HG02981 (cell line): ENCODE data around the gene POP7.
"Not testable (repeated sequence)": the region's sequence is repeated elsewhere in the genome, so short reads cannot be mapped to it uniquely, and the experiment has no call there.

ENCODE experiments used
- ATAC-seq: cut with Tn5 transposase; IDR thresholded peaks from one replicate; pipeline ENCODE4 v1.9.1; 2021; ENCODE audit warnings: mild to moderate bottlenecking, moderate library complexity; ENCODE audit not compliant: unreplicated experiment

Gene POP7

DNA sequence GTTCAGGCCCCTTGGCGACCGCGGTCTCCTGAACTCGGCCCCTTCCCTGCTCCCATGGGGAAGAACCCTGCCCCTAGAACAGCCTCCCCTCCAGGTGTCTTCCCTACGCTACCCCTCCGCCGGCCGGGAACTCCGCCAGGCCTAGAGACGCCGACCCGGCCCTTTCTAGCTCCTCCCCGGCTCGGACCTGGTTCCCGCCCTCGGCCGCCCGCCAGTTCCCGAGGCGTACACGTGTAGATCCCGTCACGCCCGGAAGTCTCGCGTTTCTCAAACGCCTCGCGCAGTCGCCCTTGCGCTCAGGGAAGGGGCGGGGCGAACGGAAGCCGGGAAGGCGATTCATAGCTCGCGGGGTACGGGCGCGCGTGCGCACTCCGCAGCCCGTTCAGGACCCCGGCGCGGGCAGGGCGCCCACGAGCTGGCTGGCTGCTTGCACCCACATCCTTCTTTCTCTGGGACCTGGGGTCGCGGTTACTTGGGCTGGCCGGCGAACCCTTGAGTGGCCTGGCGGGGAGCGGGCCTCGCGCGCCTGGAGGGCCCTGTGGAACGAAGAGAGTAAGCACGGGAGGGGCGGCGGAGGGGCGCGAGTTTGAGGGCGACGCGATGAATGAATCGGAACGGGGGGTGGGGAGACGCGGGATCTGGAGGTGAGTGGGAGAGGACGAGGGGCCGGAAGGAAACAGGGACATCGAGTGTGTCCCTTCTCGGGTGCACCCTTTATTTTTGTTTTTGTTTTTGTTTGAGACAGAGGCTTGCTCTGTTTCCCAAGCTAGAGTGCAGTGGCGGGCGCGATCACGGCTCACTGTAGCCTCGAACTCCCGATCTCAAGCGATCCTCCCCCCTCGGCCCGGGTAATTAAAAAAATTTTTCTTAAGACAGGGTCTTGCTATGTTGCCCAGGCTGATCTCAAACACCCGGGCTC is at the start of gene POP7:
TSS of gene POP7 (plus strand) at position 369 of the 919 bp plus-strand sequence. CDS start 710 bp downstream, outside the sequence.
- ATAC-seq = peak; percentile 83

DNA sequence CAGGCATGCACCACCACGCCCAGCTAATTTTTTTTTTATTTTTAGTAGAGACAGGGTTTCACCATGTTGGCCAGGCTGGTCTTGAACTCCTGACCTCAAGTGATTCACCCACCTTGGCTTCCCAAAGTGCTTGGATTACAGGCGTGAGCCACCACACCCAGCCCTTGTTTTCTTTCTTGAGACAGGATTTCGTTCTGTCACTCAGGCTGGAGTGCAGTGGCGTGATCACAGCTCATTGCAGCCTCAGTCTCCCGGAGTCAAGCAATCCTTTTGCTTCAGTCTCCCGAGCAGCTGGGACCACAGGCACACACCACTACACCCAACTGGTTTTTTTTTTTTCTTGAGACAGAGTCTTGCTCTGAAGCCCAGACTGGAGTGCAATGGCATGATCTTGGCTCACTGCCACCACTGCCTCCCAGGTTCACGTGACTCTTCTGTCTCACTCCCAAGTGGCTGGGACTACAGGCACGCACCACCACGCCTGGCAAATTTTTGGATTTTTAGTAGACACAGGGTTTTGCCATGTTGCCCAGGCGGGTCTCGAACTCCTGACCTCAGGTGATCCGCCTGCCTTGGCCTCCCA is 43.6 kb upstream of the POP7 start:
- ATAC-seq = not testable (repeated sequence)

DNA sequence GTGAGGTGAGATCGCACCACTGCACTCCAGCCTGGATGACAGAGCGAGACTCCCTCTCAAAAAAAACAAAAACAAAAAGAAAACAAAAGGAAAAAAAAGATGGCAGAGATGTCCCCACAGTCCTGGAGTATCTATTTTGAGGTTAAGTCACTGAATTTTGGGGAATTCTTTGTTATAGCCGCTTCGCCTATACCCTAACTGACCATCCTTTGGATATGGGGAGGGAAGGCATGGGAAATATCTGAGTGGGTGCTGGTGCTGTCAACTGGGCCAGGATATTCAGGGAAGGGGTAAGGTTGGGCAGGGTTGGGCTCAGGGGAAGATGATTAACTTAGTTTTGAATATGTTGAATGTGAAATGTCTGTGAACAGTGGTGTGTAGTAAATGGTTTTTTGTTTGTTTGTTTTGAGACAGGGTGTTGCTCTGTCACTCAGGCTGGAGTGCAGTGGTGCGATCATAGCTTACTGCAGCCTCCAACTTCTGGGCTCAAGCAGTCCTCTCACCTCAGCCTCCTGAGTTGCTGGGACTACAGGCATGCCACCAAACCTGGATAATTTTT is 40.7 kb upstream of the POP7 start:
- no peak for ATAC-seq

DNA sequence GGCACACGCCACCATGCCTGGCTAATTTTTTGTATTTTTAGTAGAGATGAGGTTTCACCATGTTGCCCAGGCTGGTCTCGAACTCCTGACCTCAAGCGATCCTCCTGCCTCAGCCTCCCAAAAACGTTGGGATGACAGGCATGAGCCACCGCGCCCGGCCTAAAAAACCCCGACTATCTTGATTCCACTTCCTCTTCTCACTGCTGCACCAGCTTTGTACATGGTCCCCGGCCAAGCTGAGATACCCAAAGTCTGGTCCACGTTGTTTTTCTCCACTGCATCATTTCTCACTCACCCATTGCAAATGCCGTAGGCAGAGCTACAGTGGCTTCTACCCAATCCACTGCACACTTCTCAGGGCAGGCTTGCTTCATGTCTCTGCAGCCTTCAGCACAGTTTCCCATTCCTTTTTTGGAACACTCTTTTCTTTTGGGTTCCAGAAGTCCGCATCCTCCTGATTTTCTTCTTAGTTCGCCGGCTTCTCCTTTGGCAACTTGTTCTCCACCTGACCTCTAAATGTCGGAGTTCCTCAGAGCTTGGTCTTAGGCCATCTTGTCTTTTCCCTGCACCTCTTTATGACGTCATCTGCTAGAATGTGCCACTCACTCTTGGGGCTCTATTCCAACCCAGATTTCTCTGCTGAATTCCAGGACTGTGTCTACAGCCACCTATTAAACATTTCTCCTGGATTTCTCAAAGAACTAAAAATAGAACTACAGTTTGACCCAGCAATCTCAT is 38.4 kb upstream of the POP7 start:
- ATAC-seq = no peak

DNA sequence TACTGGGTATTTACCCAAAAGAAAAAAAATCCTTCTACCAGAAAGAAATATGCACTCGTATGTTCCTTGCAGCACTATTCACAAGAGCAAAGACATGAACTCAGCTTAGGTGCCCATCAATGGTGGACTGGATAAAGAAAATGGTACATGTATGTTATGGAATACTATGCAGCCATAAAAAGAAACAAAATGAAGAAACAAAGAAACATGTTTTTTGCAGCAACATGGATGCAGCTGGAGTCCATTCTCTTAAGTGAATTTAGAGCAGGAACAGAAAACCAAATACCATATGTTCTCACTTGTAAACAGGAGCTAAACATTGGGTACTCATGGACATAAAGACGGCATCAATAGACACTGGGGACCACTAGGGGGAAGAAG is 37.9 kb upstream of the POP7 start:
- no peak for ATAC-seq

DNA sequence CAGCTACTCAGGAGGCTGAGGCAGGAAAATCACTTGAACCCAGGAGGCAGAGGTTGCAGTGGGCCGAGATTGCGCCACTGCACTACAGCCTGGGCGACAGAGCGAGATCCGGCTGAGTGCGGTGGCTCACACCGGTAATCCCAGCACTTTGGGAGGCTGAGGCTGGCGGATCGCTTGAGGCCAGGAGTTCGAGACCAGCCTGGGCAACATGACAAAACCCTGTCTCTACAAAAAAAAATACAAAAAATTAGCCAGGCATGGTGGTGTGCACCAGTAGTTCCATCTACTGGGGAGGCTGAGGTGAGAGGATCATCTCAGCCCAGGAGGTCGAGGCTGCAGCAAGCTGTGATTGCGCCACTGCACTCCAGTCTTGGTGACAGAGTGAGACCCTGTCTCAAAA is 36.8 kb upstream of the POP7 start:
- ATAC-seq = not testable (repeated sequence)

DNA sequence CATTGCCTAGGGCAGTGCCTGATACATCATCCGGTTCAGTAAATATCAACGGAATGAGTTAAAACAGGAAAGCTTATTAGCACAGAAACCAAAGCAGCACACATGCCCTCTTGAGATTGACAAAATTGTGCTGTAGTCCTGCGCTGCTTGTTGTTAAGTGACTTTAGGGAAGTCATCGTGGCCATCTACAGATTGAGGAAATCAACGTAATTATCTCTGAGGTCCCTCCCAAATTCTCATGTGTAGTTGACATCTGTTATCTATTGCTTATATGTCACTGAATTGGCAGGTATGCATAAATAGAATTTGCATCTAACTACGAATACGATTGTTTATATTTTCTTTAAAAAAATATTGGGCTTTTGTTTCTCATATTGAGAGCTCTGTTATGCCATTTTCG is 35.8 kb upstream of the POP7 start:
- ATAC-seq = no peak

DNA sequence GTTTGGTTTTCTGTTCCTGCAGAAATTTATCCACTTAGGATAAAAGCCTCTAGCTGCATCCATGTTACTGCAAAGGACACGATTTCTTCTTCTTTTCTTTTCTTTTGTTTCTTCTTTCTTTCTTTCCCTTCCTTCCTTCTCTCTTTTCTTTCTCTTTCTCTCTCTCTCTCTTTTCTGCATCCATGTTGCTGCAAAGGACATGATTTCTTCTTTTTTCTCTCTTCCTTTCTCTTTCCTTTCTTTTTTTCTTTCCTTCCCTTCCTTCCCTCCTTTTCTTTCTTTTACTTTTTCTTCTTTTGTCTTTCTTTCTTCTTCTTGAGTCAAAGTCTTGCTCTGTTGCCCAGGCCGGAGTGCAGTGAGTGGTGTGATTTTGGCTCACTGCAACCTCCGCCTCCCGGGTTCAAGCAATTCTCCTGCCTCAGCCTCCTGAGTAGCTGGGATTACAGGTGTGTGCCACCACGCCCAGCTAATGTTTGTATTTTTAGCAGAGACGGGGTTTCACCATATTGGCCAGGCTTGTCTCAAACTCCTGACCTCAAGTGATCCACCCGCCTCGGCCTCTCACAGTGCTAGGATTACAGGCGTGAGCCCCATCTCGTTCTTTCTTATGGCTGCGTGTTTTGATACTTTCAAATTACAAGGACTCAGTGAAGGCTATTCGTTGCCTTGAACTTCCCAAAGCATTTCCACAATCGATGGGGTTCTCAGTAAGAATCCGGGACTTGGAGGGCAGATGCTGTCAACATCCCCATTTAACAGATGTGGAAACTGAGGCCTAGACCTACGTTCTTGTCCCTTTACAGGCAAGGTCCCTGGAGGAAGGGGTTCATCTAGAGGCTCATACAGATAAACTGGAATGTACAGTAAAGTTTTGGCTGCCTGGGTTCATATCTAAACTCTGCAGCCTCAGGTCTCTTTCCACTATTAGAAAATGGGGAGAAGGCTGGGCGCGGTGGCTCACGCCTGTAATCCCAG is 34.3 kb upstream of the POP7 start:
- no peak for ATAC-seq

DNA sequence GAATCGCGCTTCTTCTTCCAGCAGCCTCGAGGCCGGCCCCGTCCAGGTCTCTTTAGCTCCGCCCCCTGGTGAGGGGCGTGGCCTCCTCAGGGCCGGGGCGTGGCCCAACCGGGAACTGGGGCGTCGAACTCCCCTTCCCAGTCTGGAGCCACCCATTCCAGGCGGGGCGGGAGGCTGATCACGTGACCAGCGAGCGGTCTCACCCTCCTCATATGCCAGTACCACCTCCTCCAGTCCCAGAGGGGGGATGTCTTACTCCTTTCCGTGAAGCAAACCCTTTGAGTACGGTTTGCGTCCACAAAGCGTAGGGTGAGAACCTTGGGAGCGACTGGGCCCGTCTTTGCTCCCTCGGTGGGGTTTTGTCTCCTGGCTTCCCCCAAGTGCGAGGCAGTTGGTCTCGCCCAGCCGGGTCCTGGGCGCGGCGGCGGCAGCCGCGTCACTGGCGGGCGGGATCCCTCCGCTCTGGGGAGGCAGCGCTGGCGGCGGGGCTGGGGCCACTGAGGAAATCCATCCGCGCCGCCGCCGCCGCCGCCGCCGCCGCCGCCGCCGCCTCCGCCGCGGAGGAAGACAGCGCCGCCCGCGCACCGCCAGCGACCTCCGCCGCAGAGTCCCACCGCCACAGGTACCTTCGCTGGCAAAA is 32.5 kb upstream of the POP7 start, which contains the start of gene GNB2:
TSS of gene GNB2 (plus strand) at position 439 of the 640 bp plus-strand sequence. CDS start 2,526 bp downstream, outside the sequence.
- peak; percentile 58 for ATAC-seq

DNA sequence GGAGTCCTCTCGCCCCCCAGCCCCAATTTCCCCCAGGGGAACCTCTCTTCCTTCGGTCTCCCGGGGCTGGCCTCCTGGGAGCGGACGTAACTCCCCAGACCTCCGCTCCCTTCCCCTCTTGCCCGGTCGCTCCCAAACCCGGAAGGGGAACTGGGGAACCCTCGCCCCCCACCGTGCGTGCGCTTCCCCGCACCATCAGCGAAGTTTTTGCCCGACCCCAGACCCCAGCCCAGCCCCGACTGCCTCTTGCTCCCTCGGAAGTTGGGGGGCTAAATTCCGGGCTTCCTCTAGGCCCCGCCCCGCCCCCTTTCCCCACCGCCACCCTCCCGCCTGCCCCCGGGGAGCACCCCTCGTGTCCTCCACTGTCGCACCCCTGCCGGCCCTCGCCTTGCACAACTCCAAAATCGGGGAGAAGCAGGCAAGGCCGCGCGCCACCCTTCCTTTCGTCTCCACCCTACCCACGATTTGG is 31.9 kb upstream of the POP7 start:
- ATAC-seq = no peak

DNA sequence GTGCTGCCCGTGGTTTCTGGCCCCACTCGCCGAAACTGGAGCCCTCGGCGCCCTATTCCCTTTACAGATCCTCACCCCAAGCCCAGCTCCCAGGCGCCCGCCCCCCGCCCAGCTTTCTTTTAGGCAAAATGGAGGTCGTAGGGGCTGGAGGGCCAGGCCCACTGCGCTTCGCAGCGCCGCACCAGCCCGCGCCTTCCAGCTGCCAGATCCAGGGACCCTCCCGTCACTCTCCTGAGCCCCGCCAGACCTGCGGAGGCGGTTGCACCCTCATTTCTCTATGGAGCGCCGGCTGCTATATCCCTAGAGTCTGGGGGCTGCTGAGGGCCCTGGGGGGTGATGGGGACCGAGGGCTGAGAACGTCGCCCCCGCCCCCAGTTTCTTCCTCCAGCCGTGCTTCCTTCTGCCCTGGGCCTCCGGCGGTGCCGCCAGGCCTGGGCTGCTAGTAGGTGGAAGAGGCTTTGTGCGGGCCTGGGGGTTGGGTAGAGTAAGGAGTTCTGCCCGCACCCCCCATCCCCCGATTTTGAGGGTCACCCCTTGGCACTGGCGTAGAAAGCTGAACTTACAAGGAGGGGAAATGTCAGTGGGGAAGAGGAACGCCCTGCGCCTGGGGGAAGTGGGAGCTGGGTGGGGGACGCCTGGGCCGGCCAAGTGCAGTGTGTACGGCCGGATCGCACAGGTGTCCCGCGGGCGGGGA is 31.4 kb upstream of the POP7 start:
- no peak for ATAC-seq

DNA sequence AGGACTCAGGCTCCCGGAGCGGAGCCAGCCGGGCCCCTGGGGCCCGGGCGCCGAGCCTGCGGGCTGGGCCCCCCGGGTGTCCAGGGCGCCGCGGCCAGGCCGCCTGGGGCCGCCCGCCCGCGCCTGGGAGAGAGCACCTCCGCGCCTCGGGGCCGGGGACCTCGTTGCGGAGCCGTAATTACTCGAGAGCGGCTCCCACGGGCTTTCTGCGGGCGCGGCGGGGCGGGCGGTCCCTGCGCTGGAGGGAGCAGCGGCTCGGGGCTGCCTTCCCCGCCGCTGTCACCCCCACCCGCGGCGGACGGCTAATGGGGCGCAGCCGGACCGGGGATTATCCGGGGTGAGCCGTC is 30.8 kb upstream of the POP7 start:
- no peak for ATAC-seq

DNA sequence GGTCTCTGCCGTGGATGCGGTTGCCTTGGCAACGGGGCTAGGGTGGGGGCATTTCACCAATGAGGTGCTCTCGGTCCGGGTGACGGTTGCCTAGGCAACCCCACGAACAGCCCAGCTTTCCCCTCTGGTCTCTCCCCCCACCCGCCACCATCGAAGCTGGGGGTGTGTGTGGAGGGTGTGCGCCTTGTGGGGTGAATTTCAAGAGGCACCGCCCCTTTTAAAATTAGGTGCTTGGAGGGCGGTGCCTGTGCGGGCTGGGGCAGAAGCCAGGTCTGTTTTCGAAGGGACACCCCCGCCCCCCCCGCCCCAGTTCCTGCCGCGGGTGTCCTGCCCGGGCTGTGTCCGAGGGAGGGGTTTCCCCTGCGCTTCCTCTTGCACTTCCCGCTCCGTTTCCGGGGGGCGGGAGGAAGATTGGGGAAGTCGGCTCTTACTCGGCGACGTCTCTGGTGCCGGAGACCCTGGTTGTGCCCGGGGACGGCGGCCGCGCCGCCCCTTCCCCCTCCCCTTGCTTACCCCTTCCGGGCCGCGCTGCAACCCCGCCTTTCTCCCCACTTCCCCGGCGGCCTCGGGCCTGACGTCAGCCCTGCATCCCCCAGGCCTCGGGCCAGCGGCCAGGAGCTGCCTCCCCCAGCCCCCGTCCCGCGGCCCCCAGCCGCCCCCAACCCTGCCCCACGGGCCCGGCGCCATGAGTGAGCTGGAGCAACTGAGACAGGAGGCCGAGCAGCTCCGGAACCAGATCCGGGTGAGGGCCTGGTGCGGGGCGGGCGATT is 30.2 kb upstream of the POP7 start:
- ATAC-seq = peak; percentile 22

DNA sequence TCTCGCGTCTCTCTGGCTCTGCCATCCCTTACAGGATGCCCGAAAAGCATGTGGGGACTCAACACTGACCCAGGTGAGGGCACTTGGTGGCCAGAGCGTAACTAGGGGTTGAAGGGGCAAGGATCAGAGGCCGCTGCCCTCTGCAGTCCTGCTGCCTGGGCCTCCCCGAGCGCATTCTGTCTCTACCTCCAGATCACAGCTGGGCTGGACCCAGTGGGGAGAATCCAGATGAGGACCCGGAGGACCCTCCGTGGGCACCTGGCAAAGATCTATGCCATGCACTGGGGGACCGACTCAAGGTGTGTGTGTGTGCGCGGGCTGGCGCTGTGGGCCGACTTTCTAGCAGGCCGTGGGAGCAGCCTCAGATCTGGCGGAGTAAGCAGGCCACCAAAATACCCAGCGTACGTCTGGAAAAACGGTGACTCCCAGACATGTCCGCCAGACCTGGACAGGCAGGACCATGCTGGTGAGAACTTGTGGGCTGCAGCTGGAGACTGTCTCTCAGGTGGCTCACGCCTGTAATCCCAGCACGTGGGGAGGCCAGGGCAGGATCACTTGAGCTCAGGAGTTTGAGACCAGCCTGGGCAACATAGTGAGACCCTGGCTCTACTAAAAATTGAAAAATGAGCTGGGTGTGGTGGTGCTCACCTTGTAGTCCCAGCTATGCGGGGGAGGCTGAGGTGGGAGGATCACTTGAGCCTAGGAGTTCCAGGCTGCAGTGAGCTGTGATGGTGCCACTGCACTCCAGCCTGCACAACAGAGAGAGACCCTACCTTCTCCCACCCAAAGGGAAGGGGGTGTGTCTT is 29.2 kb upstream of the POP7 start:
- no peak for ATAC-seq

DNA sequence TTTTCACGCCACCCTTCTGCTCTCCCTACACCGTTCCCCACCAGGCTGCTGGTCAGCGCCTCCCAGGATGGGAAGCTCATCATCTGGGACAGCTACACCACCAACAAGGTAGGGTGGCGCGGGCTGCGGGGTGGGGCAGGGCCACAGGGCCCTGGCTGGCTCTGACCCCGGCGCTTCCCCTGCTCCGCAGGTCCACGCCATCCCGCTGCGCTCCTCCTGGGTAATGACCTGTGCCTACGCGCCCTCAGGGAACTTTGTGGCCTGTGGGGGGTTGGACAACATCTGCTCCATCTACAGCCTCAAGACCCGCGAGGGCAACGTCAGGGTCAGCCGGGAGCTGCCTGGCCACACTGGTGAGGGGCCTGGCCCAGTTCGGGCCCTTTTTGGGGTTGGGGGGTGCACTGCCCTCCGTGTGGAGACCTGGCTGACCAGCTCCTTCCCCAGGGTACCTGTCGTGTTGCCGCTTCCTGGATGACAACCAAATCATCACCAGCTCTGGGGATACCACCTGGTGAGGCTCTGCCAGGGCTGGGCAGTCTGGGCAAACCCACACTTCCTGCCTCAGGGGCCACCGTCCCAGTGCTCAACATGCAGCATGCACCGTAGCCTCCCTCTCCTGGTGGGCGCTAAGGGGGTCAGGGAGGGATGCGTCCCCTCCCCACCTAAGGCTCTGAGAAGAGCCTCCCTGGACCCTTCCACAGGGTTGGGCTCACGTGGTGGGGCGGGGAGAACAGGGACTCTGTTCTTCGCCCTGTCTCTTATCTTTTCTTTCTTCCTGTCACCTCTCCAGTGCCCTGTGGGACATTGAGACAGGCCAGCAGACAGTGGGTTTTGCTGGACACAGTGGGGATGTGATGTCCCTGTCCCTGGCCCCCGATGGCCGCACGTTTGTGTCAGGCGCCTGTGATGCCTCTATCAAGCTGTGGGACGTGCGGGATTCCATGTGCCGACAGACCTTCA is 28.3 kb upstream of the POP7 start:
- ATAC-seq = no peak

DNA sequence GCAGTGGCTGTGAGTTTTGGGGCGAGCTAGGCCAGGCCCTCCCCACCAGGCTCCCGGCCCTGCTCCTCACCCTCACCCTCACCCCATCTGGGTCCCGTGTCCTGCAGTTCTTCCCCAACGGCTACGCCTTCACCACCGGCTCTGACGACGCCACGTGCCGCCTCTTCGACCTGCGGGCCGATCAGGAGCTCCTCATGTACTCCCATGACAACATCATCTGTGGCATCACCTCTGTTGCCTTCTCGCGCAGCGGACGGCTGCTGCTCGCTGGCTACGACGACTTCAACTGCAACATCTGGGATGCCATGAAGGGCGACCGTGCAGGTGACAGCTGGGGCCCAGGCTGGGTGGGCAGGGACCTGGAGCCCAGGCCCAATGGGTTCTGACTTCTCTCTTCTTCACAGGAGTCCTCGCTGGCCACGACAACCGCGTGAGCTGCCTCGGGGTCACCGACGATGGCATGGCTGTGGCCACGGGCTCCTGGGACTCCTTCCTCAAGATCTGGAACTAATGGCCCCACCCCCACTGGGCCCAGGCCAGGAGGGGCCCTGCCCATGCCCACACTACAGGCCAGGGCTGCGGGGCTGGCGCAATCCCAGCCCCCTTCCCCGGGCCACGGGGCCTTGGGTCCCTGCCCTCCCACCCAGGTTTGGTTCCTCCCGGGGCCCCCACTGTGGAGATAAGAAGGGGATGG is 27.5 kb upstream of the POP7 start:
- no peak for ATAC-seq
